GM13977 (cell line): Measurements from ENCODE around the gene HTT-AS.

Experiments
- DNase-seq: peaks from one replicate; pipeline ENCODE4 v3.0.0; 2012; ENCODE audit warnings: low spot score
- in situ Hi-C: fragments of 300-500 bp; cut with MboI; formaldehyde crosslinking; loops from one replicate; pipeline ENCODE4 v1.12.0; 2022; ENCODE audit warnings: low sequenced_read_pairs, low pct_unique_long_range_greater_than_20kb, mixed read lengths, inconsistent platforms; ENCODE audit not compliant: unreplicated experiment
- TF ChIP-seq, protein P1 (sequence below): IDR thresholded peaks from 2 replicates; pipeline ENCODE4 v1.5.1; 2012; ENCODE audit warnings: mild to moderate bottlenecking, control low read depth; ENCODE audit not compliant: insufficient read depth; ENCODE audit errors: extremely low read depth, missing control alignments

Gene HTT-AS

DNA sequence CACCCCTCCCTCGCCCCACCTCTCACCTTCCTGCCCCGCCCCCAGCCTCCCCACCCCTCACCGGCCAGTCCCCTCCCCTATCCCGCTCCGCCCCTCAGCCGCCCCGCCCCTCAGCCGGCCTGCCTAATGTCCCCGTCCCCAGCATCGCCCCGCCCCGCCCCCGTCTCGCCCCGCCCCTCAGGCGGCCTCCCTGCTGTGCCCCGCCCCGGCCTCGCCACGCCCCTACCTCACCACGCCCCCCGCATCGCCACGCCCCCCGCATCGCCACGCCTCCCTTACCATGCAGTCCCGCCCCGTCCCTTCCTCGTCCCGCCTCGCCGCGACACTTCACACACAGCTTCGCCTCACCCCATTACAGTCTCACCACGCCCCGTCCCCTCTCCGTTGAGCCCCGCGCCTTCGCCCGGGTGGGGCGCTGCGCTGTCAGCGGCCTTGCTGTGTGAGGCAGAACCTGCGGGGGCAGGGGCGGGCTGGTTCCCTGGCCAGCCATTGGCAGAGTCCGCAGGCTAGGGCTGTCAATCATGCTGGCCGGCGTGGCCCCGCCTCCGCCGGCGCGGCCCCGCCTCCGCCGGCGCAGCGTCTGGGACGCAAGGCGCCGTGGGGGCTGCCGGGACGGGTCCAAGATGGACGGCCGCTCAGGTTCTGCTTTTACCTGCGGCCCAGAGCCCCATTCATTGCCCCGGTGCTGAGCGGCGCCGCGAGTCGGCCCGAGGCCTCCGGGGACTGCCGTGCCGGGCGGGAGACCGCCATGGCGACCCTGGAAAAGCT lies at the start of gene HTT-AS, which contains the start of gene HTT:
Gene HTT-AS, minus strand, starts transcription at position 461 of the 768 bp plus-strand sequence.
Gene HTT, plus strand, starts transcription at position 604 of the 768 bp plus-strand sequence. Its CDS starts 145 bp downstream, at position 749.
- TF ChIP-seq, protein P1, sequence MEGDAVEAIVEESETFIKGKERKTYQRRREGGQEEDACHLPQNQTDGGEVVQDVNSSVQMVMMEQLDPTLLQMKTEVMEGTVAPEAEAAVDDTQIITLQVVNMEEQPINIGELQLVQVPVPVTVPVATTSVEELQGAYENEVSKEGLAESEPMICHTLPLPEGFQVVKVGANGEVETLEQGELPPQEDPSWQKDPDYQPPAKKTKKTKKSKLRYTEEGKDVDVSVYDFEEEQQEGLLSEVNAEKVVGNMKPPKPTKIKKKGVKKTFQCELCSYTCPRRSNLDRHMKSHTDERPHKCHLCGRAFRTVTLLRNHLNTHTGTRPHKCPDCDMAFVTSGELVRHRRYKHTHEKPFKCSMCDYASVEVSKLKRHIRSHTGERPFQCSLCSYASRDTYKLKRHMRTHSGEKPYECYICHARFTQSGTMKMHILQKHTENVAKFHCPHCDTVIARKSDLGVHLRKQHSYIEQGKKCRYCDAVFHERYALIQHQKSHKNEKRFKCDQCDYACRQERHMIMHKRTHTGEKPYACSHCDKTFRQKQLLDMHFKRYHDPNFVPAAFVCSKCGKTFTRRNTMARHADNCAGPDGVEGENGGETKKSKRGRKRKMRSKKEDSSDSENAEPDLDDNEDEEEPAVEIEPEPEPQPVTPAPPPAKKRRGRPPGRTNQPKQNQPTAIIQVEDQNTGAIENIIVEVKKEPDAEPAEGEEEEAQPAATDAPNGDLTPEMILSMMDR, result peak; percentile 16
- DNase-seq, result peak; percentile 99
- in situ Hi-C loops, result no loop called here

DNA sequence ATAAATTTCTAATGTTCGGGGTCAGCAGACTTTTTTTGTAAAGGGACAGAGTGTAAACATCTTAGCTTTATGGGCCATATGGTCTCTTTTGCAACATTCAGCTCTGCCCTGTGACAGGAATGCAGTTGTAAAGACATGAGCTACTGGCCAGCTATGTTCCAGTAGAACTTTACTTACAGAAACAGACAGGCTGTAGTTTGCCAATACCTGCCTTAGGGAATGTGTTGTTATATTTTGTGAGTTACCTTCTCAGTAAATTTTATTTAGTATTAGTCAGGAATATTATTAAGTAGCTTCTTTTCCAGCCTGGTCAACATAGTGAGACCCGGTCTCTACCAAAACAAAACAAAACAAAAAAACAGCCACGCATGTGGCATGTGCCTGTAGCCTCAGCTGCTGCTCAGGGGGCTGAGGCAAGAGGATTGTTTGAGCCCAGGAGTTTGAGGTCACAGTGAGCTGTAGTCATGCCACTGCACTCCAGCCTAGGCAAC lies 48.9 kb upstream of the HTT-AS start:
- in situ Hi-C loops, result no loop called here
- TF ChIP-seq, protein P1, result no peak
- no peak for DNase-seq

DNA sequence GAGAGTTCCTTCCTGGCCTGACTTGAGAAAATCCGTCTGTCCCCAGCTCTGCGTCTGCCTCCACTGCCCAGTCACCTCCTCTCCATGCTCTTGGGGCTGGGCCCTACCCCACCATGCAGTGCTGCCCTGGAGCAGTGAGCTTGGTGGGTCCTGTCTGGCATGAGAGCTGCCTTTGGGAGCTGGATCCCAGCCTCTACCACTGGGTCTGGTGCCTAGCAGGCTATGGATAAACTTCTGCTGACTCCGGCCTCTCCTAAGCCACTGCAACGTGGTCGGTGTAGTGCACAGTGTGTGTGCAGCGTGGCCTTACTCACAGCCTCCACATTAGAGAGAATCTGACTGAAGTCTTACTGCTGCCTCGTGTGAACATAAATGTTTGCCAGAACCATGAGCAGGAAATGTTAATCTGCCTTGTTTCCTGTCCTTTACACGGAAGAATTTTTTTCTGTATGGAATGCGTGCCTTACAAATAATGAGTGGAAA lies 47.8 kb upstream of the HTT-AS start:
- in situ Hi-C loops, result no loop called here
- TF ChIP-seq, protein P1, result no peak
- DNase-seq, result no peak

DNA sequence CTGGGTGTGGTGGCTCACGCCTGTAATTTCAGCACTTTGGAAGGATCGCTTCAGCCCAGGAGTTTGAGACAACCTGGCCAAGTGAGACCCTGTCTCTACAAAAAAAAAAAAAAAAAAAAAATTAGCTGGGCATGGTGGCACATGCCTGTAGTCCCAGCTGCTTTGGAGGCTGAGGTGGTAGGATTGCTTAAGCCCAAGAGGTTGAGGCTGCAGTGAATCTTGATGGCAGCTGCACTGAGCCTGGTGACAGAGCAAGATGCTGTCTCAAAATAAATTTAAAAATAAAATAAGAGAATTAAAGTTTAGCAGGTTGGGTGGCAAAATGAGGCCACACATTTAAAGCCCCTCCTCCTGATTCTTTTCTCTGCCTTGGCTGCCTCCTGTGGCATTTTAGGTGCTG lies 47.3 kb upstream of the HTT-AS start:
- in situ Hi-C loops, result no loop called here
- TF ChIP-seq, protein P1, result no peak
- no peak for DNase-seq

DNA sequence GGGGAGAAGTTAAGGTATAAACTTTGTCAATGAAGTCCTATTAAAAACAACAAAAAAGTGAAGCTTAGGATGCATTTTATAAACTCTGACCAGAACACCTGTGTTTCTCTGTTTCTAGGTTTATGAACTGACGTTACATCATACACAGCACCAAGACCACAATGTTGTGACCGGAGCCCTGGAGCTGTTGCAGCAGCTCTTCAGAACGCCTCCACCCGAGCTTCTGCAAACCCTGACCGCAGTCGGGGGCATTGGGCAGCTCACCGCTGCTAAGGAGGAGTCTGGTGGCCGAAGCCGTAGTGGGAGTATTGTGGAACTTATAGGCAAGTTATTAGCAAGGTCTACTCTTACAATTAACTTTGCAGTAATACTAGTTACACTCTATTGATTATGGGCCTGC lies 46.8 kb upstream of the HTT-AS start:
- TF ChIP-seq, protein P1, result no peak
- in situ Hi-C loops, result no loop called here
- DNase-seq, result no peak

DNA sequence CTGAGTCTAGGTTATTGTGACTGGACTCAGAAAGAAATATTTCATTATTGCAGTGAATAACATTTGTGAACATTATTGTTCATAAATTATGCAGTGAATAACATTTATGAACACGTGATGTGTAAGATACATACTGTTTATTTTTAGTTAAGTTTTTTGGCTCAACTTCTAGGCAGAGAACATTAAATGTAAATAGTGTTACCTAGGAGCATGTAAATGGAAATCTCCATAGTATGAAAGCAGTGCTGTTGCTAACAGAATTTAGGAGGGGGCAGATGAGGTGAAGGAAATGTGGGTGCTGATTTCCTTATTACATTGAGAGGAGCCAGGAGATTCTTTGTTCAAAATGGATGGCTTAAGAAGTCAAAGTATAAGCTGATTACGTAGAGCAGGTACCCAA lies 45.1 kb upstream of the HTT-AS start:
- in situ Hi-C loops, result no loop called here
- no peak for DNase-seq
- TF ChIP-seq, protein P1, result no peak
